A673 (cell line): ENCODE data around the gene CDH1. TPM values are rescaled to one million over a fixed set of nuclear protein-coding genes. Genes with fewer than 3 reads are reported as not detected.

ENCODE experiments used
- BruUV-seq: library from RNA; stranded (reverse); fragments of 400-500 nt; replicated peaks from 2 replicates; lab custom pipeline; 2021; lab: Mats Ljungman, UMichigan
- CTCF ChIA-PET: fragments of 300-600 bp; sonication (Branson Sonifier 250); formaldehyde crosslinking; loops from one replicate; lab custom pipeline; 2022; ENCODE audit warnings: antibody characterized with exemption; lab: Charles Lee
- POLR2A ChIA-PET: fragments of 300-600 bp; sonication (Branson Sonifier 250); formaldehyde crosslinking; loops from one replicate; lab custom pipeline; 2022; ENCODE audit warnings: antibody characterized with exemption; ENCODE audit not compliant: low non-redundant PET; lab: Charles Lee
- DNase-seq: peaks from one replicate; pipeline ENCODE4 v3.0.0-alpha.2; 2015; ENCODE audit warnings: low spot score
- H3K27ac ChIP-seq: fragments of 200-600 bp; sonication (generic); 2 replicates; pipeline ENCODE4 v1.5.1; 2016; ENCODE audit warnings: mixed run types, low read depth, mild to moderate bottlenecking, mixed read lengths, antibody characterized with exemption, low read length; ENCODE audit not compliant: poor library complexity, severe bottlenecking
- H3K27me3 ChIP-seq: fragments of 200-600 bp; sonication (generic); replicated peaks from 2 replicates; pipeline ENCODE4 v1.6.1; 2017; ENCODE audit warnings: mixed run types, low read depth, mild to moderate bottlenecking, mixed read lengths, antibody characterized with exemption, low read length; ENCODE audit not compliant: insufficient read depth, poor library complexity
- H3K36me3 ChIP-seq: fragments of 200-600 bp; sonication (generic); 2 replicates; pipeline ENCODE4 v1.6.1; 2016; ENCODE audit warnings: mixed run types, mild to moderate bottlenecking, mixed read lengths, antibody characterized with exemption, low read length; ENCODE audit not compliant: insufficient read depth, poor library complexity, severe bottlenecking
- H3K4me1 ChIP-seq: fragments of 200-600 bp; sonication (generic); 2 replicates; pipeline ENCODE4 v1.6.1; 2017; ENCODE audit warnings: mixed run types, mild to moderate bottlenecking, mixed read lengths, antibody characterized with exemption, low read length; ENCODE audit not compliant: insufficient read depth, poor library complexity, severe bottlenecking
- H3K4me3 ChIP-seq: fragments of 200-600 bp; sonication (generic); 2 replicates; pipeline ENCODE4 v1.5.1; 2016; ENCODE audit warnings: low read depth, mixed run types, mild to moderate bottlenecking, mixed read lengths, low read length; ENCODE audit not compliant: poor library complexity, severe bottlenecking
- H3K9me3 ChIP-seq: fragments of 200-600 bp; sonication (generic); 2 replicates; pipeline ENCODE4 v1.6.1; 2016; ENCODE audit warnings: mixed run types, low read depth, mild to moderate bottlenecking, mixed read lengths, antibody characterized with exemption, low read length; ENCODE audit not compliant: poor library complexity, severe bottlenecking
- CTCF ChIP-seq: fragments of 300-800, 200-600 bp; sonication (generic); conservative IDR thresholded peaks from 2 replicates; pipeline ENCODE4 v1.5.1; 2017; ENCODE audit warnings: low read depth, mild to moderate bottlenecking, antibody characterized with exemption, low read length, moderate library complexity, mixed read lengths
- EZH2 ChIP-seq: fragments of 200-600 bp; sonication (generic); IDR thresholded peaks from 2 replicates; pipeline ENCODE4 v1.6.1; 2017; ENCODE audit warnings: borderline replicate concordance, low read depth, mild to moderate bottlenecking, mixed read lengths, antibody characterized with exemption, low read length; ENCODE audit not compliant: poor library complexity, severe bottlenecking
- intact Hi-C: fragments of 100-400 bp; cut with micrococcal nuclease; formaldehyde crosslinking; loops from one replicate; pipeline ENCODE4 v1.10.0; 2022; ENCODE audit not compliant: unreplicated experiment
- total RNA-seq: library from RNA; stranded (reverse); gene quantifications from 2 replicates; pipeline ENCODE4 v1.2.3, GENCODE V29; 2021

The CDH1 gene
- total RNA-seq, 1 experiment from 2014 or later: 0.06 TPM

- BruUV-seq: no TSS peak
- no peaks in the 10 kb centered on the region for H3K27me3 ChIP-seq
- no peak overlapping the region for H3K4me3 ChIP-seq
- intact Hi-C loops: no loop called here
- no peak for DNase-seq
- TF ChIP-seq EZH2 (no peak), CTCF (no peak)
- no peaks in the 10 kb centered on the region for H3K4me1 ChIP-seq
- ChIA-PET POLR2A (no interaction called here), CTCF (no interaction called here)
- no peaks in the 10 kb centered on the region for H3K9me3 ChIP-seq
- H3K36me3 ChIP-seq: no peaks in the 10 kb centered on the region
- H3K27ac ChIP-seq: no peak overlapping the region
Measured at GRCh38 chr16:68717684-68718083, 19.4 kb upstream of the CDH1 start.

GRCh38 chr16:68718590-68718989 is 18.5 kb upstream of the CDH1 start:
- Histone ChIP-seq H3K36me3 (no peaks in the 10 kb centered on the region), H3K27me3 (no peaks in the 10 kb centered on the region), H3K4me3 (no peak overlapping the region), H3K4me1 (no peaks in the 10 kb centered on the region), H3K27ac (no peak overlapping the region), H3K9me3 (no peaks in the 10 kb centered on the region)
- DNase-seq: no peak
- no peak for TF ChIP-seq CTCF
- TF ChIP-seq EZH2: no peak
- CTCF ChIA-PET: no interaction called here
- BruUV-seq: no TSS peak
- POLR2A ChIA-PET: no interaction called here
- intact Hi-C loops: no loop called here

GRCh38 chr16:68719993-68720489 is 17.1 kb upstream of the CDH1 start:
- Histone ChIP-seq H3K27ac (no peak overlapping the region), H3K9me3 (no peaks in the 10 kb centered on the region), H3K36me3 (no peaks in the 10 kb centered on the region), H3K4me3 (no peak overlapping the region), H3K27me3 (no peaks in the 10 kb centered on the region), H3K4me1 (no peaks in the 10 kb centered on the region)
- CTCF ChIA-PET: no interaction called here
- TF ChIP-seq EZH2: no peak
- no peak for TF ChIP-seq CTCF
- intact Hi-C loops: no loop called here
- BruUV-seq: no TSS peak
- POLR2A ChIA-PET: no interaction called here
- DNase-seq: no peak
